ENCODE measurements around the gene DOCK10.

DNA sequence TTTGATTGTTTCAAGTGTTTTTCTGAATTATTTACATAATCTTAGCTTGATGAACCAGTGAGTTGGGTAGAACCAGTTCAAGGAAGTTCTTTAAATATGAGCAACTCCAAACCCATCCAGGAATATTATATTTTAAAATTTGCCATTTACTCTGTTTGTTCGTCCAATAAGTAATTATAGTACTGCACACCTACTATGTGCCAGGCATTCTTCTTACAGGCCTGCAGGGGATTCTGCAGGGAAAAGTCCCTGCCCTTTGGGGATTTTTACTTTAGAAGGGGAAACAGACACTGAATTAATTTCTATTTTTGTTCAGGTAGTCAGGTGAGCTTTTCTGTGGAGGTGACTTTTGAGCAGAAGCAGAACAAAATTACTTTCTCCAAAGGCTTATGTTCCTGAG is 146.9 kb downstream of the DOCK10 start:
- TF ChIP-seq CBFB (CRISPR knock-in tag; IDR thresholded peaks at IDR 0.05; ENCODE audit: low read depth) = no peak
- TF ChIP-seq, protein P1, sequence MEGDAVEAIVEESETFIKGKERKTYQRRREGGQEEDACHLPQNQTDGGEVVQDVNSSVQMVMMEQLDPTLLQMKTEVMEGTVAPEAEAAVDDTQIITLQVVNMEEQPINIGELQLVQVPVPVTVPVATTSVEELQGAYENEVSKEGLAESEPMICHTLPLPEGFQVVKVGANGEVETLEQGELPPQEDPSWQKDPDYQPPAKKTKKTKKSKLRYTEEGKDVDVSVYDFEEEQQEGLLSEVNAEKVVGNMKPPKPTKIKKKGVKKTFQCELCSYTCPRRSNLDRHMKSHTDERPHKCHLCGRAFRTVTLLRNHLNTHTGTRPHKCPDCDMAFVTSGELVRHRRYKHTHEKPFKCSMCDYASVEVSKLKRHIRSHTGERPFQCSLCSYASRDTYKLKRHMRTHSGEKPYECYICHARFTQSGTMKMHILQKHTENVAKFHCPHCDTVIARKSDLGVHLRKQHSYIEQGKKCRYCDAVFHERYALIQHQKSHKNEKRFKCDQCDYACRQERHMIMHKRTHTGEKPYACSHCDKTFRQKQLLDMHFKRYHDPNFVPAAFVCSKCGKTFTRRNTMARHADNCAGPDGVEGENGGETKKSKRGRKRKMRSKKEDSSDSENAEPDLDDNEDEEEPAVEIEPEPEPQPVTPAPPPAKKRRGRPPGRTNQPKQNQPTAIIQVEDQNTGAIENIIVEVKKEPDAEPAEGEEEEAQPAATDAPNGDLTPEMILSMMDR (IDR thresholded peaks at IDR 0.05) = no peak
